HPDE6-E6E7 (cell line): ENCODE data around the gene OR8K5.
"Not testable (repeated sequence)": the region's sequence is repeated elsewhere in the genome, so short reads cannot be mapped to it uniquely, and the experiment has no call there.

ENCODE experiments used
- DNase-seq: peaks from one replicate; pipeline ENCODE4 v3.0.0; 2011; ENCODE audit warnings: missing footprints; ENCODE audit errors: extremely low spot score

Gene OR8K5, protein sequence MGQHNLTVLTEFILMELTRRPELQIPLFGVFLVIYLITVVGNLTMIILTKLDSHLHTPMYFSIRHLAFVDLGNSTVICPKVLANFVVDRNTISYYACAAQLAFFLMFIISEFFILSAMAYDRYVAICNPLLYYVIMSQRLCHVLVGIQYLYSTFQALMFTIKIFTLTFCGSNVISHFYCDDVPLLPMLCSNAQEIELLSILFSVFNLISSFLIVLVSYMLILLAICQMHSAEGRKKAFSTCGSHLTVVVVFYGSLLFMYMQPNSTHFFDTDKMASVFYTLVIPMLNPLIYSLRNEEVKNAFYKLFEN

DNA sequence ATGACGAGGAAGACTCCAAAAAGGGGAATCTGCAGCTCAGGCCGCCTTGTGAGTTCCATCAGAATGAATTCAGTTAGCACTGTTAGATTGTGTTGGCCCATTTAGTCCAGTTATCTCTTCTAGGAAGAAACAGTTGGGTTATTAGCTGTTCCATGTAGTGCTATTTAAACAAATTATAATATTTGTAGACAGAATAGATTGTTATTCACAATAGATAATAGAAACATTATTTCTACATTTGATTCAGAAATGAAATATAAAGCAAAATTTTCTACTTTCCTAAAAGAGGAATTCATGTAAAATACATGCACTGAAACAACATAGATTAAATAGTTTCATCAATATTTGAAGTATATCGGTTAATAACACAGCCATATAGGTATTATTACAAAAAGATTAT, at the start of gene OR8K5:
OR8K5 (minus strand) TSS at position 101 of the 400 bp plus-strand sequence; CDS start at position 101, 0 bp downstream.
- DNase-seq: no peak

DNA sequence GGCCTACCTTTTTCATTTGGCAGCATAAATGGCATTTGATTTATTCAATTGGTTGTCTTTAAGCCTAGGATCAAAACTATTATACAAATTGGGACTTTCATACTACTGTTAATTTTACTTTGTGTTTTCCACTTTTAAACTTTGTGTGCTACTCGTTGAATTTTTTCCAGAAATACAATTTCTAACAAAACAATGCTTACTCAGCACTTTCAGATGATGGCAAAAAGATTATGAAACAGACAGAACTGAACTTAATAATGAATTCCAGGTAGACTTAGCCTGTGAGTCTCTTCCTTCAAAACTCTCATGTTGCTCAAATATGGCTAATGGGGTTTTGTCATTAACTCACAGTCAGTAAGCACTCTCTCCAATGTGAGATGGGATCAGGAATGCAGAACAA, 47.7 kb upstream of the OR8K5 start:
- no peak for DNase-seq

DNA sequence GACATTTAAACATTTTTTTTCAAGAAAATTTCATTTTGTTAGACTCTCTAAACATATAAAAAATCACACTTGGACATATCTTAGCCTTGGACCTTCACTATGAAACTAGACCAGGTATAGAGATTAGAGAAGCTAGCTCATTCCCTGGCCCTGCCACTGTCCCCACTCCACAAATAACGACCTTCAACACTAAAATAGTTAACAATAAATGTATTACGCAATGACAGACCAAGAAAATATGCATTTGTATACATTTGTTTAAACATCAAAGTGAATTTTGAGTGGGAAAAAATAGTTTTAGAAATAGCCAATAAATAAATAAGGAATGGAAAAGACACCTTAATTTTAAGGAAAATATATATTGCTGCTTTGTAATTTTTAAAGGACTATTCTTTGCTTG, 37.2 kb upstream of the OR8K5 start:
- no peak for DNase-seq

DNA sequence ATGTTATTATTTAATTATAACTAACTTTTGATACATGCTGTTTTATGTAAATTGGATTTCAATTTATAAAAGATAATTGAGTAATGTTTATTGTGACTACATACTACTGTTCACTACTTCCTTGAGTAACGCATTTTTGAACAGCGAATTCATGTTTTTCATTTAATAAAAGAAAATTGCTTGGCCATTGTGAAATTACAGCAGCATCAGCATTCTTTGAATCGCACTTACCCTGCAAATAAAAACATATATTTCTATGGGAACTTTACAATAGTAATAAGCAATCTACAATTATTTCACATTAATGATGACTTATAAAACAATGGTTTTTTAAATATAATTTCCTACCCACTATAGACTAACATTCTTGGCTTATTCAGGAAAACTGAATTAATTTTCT, 36.6 kb upstream of the OR8K5 start:
- DNase-seq: no peak

DNA sequence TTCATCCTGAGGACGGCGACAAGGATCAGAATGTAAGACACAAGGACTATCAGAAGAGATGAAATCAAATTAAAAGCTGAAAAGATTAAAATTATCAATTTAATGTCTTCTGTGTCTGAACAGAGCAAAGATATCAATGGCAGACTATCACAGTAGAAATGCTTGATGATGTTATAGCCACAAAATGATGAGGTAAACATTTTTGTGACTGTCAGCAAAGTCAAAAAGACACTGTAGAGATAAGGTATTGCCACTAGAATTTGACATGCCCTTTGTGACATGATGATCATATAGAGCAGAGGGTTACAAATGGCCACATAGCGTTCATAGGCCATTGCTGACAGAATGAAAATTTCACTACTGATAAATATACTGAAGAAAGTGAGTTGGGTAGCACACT, 28.5 kb upstream of the OR8K5 start:
- no peak for DNase-seq

DNA sequence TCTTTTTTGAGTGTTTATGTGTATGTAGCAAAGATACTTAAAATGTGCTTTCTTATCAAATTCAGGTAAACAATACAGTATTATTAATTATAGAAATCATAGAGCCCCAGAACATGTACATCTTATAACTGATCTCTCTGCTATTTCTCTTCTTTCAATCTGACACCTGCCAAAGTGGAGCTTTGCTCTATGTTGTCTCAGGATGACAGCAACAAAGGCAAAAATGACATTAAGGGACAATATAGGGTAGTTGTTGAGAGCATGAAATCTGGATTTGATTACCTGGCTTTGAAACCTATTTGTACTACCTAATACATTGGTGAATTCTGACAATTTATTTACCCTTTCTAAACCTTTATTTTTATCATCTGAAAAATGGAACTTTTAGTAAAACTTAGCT, 23.3 kb upstream of the OR8K5 start:
- no peak for DNase-seq

DNA sequence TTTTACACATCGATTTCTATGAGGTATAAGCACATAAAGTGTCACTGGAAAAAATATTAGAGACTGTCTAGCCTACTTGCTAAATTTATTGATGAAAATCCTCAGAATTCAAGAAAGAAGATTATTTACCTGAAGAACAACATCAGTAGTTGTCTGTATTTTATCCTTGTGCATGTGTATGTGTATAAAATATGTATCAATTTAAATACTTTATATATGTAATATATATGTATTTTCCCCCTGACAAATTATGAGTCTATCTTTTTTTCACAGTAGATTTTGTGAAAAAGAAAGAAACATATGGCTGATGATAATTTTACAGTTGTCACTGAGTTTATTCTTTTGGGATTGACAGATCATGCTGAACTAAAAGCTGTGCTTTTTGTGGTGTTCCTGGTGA, 16.2 kb upstream of the OR8K5 start, which contains the start of gene OR5J2:
OR5J2 (plus strand) TSS at position 301 of the 400 bp plus-strand sequence; CDS start at position 301, 0 bp downstream.
- DNase-seq: no peak

DNA sequence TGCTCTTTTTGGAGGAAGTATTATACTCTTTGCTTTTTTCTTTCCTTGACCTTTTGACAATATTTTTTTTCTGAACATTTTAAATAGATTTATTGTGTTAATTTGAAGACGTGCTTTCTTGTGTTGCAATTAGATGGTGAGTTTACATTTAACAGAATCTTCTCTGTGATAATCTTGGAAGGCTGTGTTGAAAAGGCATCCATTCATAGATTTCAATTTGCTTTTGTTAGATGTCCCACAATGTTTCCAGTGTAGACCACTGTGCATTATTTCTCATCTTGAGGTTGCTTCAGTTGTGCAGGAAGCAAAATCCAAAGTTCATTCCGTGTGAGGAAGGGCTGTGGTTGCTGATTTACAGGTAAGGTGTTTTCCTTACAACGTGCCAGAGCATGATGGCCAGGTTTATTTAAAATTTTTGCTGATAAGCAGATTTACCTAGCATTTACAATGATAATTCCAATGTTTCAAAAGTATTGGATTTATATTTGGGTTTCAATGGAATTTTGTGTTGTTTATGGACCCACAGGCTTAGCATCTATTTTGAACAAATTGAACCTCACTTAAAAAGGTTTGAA, 12.2 kb upstream of the OR8K5 start:
- no peak for DNase-seq

DNA sequence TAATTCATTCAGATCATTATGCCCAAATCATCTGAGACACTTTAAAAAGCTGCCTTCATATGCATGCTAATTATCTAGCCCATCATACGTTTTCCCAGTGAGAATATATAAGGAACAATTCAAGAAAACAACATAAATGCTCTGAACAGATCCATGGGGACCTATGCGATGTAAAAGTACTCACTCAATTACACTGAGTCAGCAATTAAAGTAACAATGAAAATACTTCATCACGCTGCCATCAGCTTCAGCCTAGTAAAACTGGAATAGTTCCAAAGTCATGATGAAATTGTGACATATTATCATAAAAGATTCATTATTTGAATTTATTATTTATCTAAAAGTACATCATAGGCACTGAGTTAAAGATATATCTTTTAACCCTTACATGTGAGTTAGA, 3.7 kb upstream of the OR8K5 start:
- DNase-seq: no peak

DNA sequence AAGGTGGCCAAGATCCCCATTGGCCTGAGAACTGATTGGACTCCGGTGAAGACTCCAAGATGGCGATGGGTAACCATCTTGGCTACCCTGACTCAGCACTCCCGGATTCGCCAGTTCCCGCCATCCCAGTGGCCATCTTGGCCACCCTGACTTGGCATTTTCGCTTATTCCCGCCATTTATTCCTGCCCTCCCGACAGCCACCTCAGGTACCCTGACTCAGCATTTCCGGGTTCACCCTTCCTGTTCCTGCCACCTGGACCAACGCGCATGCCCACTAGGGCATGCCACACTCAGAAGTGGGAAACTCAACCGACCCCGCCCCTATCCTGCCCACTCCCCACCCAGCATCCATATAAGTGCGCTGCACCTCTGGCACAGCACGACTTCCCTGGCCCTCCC, 7.8 kb downstream of the OR8K5 start:
- DNase-seq: no peak

DNA sequence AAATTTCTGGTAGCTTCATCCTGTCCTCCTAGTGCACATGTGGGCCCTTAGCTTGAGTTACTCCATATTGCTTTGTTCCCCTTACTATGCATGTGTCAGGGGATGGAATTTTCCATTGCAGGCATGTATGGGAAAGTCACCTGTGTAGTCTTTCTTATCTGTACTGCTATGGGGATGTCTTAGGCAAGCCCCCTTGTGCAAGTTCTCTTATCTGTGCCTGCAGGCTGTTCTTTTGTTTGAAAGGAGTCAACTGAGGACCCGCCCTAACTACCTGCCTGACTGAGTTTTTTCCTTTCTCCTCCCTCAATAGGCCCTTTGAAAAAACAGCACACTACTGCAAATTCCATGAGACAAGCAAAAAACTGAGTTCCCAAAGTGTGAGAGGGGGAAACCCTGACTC, 8.7 kb downstream of the OR8K5 start:
- no peak for DNase-seq

DNA sequence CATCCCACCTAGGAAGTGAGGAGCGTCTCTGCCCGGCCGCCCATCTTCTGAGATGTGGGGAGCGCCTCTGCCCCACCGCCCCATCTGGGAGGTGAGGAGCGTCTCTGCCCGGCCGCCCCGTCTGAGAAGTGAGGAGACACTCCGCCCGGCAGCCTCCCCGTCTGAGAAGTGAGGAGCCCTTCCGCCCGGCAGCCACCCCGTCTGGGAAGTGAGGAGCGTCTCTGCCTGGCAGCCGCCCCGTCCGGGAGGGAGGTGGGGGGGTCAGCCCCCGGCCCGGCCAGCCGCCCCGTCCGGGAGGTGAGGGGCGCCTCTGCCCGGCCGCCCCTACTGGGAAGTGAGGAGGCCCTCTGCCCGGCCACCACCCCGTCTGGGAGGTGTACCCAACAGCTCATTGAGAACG, 16.4 kb downstream of the OR8K5 start:
- not testable (repeated sequence) for DNase-seq

DNA sequence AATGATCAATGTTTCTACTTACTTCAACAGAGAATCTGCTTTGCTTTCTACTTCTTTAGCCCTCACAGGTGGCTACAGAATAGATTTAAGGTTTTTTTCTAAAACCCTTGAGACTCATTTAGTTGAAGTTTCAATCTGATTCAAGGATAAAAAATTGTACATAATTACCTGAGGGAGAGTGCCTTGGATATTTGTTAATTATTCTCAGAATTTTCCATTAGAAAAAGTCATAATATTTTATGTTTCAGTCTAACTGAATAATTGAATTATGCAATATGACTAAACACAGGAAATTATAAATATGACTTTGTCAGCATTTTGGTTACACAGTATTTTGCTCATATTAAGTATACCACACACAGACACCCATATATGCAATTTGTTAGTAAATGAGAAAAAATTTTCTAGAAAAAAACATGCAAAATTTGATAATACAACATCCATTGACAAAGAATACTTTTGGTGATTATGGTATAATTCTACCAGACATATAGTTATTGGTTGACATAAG, 19.9 kb downstream of the OR8K5 start, which contains the start of gene OR8J3:
OR8J3 (minus strand) TSS at position 51 of the 511 bp plus-strand sequence. CDS start 2,483 bp downstream, outside the sequence.
- no peak for DNase-seq

DNA sequence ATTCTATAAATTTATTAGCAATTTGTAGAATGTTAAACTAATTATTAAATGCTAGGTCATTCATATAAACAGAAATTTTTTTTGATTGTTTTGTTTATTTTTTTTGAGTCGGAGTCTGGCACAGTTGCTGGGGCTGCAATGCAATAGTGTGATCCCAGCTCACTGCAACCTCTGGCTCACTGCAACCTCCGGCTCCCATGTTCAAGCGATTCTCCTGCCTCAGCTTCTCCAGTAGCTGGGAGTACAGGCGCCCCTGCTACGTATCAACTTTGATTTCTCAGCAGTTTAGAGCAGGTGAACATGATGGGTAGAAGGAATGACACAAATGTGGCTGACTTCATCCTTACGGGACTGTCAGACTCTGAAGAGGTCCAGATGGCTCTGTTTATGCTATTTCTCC, 38.0 kb downstream of the OR8K5 start, which contains the start of gene OR8H3:
OR8H3 (plus strand) TSS at position 301 of the 400 bp plus-strand sequence; CDS start at position 301, 0 bp downstream.
- no peak for DNase-seq
